Measurements from ENCODE around the gene RPS6KC1. TPM values are rescaled to one million over a fixed set of nuclear protein-coding genes. Genes with fewer than 3 reads are reported as not detected.
"Not testable (repeated sequence)": the region's sequence is repeated elsewhere in the genome, so short reads cannot be mapped to it uniquely, and the experiment has no call there.

The RPS6KC1 gene
- total and polyA plus RNA-seq, 7 donors = 3.9 to 37.4 (median 23.1) TPM

DNA sequence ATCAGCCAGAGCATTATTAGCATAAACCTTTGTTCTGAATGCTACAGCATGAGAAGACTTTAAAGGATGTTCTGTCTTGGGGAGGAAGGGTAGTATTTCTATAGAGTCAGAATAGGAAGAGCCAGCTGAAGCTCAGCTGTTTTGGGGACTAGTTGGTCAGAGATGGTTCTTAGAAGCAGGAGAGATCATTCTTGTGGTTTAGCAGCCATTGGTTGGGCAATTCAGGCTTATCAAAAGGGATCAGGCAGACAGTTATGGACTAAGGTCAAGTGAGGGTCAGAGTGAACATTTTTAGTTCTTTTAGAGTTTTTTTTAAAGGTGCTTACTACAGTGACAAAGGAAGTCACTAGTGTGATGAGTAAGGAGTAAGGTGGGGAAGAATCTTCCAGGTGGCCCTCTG lies 245.5 kb downstream of the RPS6KC1 start:
- Histone ChIP-seq H3K36me3 (no peaks in the 10 kb centered on the region), H3K9me3 (peaks cover 0 to 3% (median 0%) of the 10 kb centered on the region in 4 donors), H3K27ac (no peak overlapping the region), H3K27me3 (no peaks in the 10 kb centered on the region), H3K4me3 (no peak overlapping the region), H3K4me1 (no peaks in the 10 kb centered on the region)
- no peak for TF ChIP-seq POLR2A (IDR thresholded peaks at IDR 0.05)
- TF ChIP-seq, protein P1, sequence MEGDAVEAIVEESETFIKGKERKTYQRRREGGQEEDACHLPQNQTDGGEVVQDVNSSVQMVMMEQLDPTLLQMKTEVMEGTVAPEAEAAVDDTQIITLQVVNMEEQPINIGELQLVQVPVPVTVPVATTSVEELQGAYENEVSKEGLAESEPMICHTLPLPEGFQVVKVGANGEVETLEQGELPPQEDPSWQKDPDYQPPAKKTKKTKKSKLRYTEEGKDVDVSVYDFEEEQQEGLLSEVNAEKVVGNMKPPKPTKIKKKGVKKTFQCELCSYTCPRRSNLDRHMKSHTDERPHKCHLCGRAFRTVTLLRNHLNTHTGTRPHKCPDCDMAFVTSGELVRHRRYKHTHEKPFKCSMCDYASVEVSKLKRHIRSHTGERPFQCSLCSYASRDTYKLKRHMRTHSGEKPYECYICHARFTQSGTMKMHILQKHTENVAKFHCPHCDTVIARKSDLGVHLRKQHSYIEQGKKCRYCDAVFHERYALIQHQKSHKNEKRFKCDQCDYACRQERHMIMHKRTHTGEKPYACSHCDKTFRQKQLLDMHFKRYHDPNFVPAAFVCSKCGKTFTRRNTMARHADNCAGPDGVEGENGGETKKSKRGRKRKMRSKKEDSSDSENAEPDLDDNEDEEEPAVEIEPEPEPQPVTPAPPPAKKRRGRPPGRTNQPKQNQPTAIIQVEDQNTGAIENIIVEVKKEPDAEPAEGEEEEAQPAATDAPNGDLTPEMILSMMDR (IDR thresholded peaks at IDR 0.05) = no peak
- no peak for TF ChIP-seq POLR2AphosphoS5 (IDR thresholded peaks at IDR 0.05)
- TF ChIP-seq EP300 (IDR thresholded peaks at IDR 0.05) = no peak
- DNase-seq = no peak
- intact Hi-C loops (cut with DNase I) = no loop called here

- Histone ChIP-seq H3K36me3 (no peaks in the 10 kb centered on the region), H3K27me3 (no peaks in the 10 kb centered on the region), H3K4me3 (no peak overlapping the region), H3K4me1 (no peaks in the 10 kb centered on the region), H3K9me3 (peaks cover 0 to 3% (median 0%) of the 10 kb centered on the region in 4 donors), H3K27ac (no peak overlapping the region)
- WGBS, 2 donors = 92 to 95% methylated on average over 5 of the region's 5 CpGs
- DNase-seq = no peak
- TF ChIP-seq POLR2AphosphoS5 (IDR thresholded peaks at IDR 0.05) (no peak), POLR2A (IDR thresholded peaks at IDR 0.05) (no peak), EP300 (IDR thresholded peaks at IDR 0.05) (no peak)
- TF ChIP-seq, protein P1 (IDR thresholded peaks at IDR 0.05) = no peak
- intact Hi-C loops (cut with DNase I) = no loop called here
Measured at GRCh38 chr1:213297021-213297420, 246.0 kb downstream of the RPS6KC1 start.

GRCh38 chr1:213300433-213300832 lies 249.4 kb downstream of the RPS6KC1 start:
- peaks cover 0 to 3% (median 0%) of the 10 kb centered on the region in 4 donors for H3K9me3 ChIP-seq
- 84 to 89% methylated on average over 5 of the region's 5 CpGs for WGBS, 2 donors
- DNase-seq = no peak
- no peak overlapping the region for H3K4me3 ChIP-seq
- no peaks in the 10 kb centered on the region for H3K4me1 ChIP-seq
- H3K27ac ChIP-seq = no peak overlapping the region
- intact Hi-C loops (cut with DNase I) = no loop called here
- H3K27me3 ChIP-seq = no peaks in the 10 kb centered on the region
- no peaks in the 10 kb centered on the region for H3K36me3 ChIP-seq
- TF ChIP-seq POLR2AphosphoS5 (IDR thresholded peaks at IDR 0.05) = no peak
- TF ChIP-seq, protein P1 (IDR thresholded peaks at IDR 0.05) = no peak
- no peak for TF ChIP-seq POLR2A (IDR thresholded peaks at IDR 0.05)
- TF ChIP-seq EP300 (IDR thresholded peaks at IDR 0.05) = no peak

DNA sequence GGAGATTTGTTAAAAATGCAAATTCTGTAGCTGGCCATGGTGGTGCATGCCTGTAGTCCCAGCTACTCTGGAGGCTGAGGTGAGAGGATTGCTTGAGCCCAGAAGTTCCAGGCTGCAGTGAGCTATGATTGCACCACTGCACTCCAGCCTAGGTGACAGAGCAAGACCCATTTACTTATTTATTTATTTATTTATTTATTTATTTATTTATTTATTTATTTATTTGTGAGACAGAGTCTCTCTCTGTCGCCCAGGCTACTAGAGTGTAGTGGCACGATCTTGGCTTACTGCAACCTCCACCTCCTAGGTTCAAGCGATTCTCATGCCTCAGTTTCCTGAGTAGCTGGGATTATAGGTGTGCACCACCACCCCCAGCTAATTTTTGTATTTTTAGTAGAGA lies 250.5 kb downstream of the RPS6KC1 start:
- H3K4me3 ChIP-seq; DNase-seq; H3K9me3 ChIP-seq; H3K27ac ChIP-seq; H3K27me3 ChIP-seq; intact Hi-C loops (cut with DNase I); H3K36me3 ChIP-seq; H3K4me1 ChIP-seq: not testable (repeated sequence)
- 92 to 93% methylated on average over 3 of the region's 3 CpGs for WGBS, 2 donors

DNA sequence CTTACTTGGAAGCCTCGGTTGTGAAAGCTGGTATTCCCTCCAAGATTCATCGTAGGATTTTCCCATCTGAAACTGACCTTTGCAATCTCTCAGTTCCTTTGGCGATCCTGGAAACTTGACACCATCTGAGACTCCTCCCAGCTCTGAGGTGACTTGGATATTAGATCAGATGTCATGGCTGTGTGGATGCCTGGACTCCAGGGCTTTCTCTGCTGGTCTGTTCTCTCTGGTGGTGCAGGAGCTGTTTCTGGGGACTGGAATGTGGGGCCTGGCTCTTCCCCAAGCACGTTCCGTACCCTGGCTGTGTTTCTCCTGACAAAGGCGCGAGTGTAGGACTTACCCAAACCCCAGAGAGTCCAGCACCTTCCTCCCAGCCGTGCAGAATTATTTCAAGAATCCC lies 252.2 kb downstream of the RPS6KC1 start:
- Histone ChIP-seq H3K4me3 (no peak overlapping the region), H3K36me3 (no peaks in the 10 kb centered on the region), H3K27me3 (no peaks in the 10 kb centered on the region), H3K27ac (no peak overlapping the region), H3K4me1 (no peaks in the 10 kb centered on the region), H3K9me3 (no peaks in the 10 kb centered on the region)
- no peak for TF ChIP-seq EP300 (IDR thresholded peaks at IDR 0.05)
- TF ChIP-seq POLR2A (IDR thresholded peaks at IDR 0.05) = no peak
- TF ChIP-seq, protein P1 (IDR thresholded peaks at IDR 0.05) = no peak
- TF ChIP-seq POLR2AphosphoS5 (IDR thresholded peaks at IDR 0.05) = no peak
- DNase-seq = no peak
- 66 to 73% methylated on average over 8 of the region's 8 CpGs for WGBS, 2 donors
- intact Hi-C loops (cut with DNase I) = no loop called here

Data from sigmoid colon (tissue), 7 donors.